NCI-H2227 (cell line): ENCODE measurements around the gene NT5M.
"Not testable (repeated sequence)": the region's sequence is repeated elsewhere in the genome, so short reads cannot be mapped to it uniquely, and the experiment has no call there.

ENCODE experiments used
- DNase-seq: peaks from one replicate; lab custom pipeline; 2025; ENCODE audit not compliant: unreplicated experiment; lab: John Stamatoyannopoulos, UW

Gene NT5M

GRCh38 chr17:17301659-17302058, 1.5 kb upstream of the NT5M start:
- not testable (repeated sequence) for DNase-seq

GRCh38 chr17:17303847-17304490, 796 bp downstream of the NT5M start:
- no peak for DNase-seq

GRCh38 chr17:17304521-17304985, 1.4 kb downstream of the NT5M start:
- no peak for DNase-seq

- peak; percentile 10 for DNase-seq
Measured at GRCh38 chr17:17305281-17305801, 2.2 kb downstream of the NT5M start.

GRCh38 chr17:17309356-17309755, 6.2 kb downstream of the NT5M start:
- DNase-seq: no peak

GRCh38 chr17:17313350-17313991, 10.3 kb downstream of the NT5M start:
- no peak for DNase-seq

GRCh38 chr17:17314501-17315071, 11.4 kb downstream of the NT5M start:
- DNase-seq: no peak

- no peak for DNase-seq
Measured at GRCh38 chr17:17315142-17315821, 12.1 kb downstream of the NT5M start.

- no peak for DNase-seq
Measured at GRCh38 chr17:17320188-17320910, 17.2 kb downstream of the NT5M start.

- DNase-seq: no peak
Measured at GRCh38 chr17:17320911-17321220, 17.7 kb downstream of the NT5M start.

GRCh38 chr17:17321356-17322025, 18.3 kb downstream of the NT5M start:
- DNase-seq: no peak

GRCh38 chr17:17322516-17323510, 19.6 kb downstream of the NT5M start:
- DNase-seq: no peak

- DNase-seq: no peak
Measured at GRCh38 chr17:17324616-17325015, 21.4 kb downstream of the NT5M start.

GRCh38 chr17:17325228-17325627, 22.1 kb downstream of the NT5M start:
- no peak for DNase-seq

GRCh38 chr17:17325816-17326215, 22.6 kb downstream of the NT5M start:
- no peak for DNase-seq

GRCh38 chr17:17326275-17326875, 23.2 kb downstream of the NT5M start:
- no peak for DNase-seq

GRCh38 chr17:17328251-17328650, 25.1 kb downstream of the NT5M start:
- DNase-seq: no peak

GRCh38 chr17:17341452-17341851, 38.3 kb downstream of the NT5M start:
- no peak for DNase-seq
